Stimulated activated CD8-positive, alpha-beta memory T cell treated with anti-CD3 and anti-CD28 coated beads, Interleukin-15, amount 100 ng/mL, for 48 hours (primary cell): ENCODE data around the gene CD300E.

Experiments used
- DNase-seq, 2 donors: peaks; one replicate each; pipeline ENCODE4 v3.0.0-alpha.2; 2020; ENCODE audit warnings: low read depth in 2 of 2

The CD300E gene

GRCh38 chr17:74566132-74566753 is 57.3 kb downstream of the CD300E start:
- DNase-seq: no peak

GRCh38 chr17:74565126-74565525 is 58.4 kb downstream of the CD300E start:
- DNase-seq: no peak

GRCh38 chr17:74563358-74563757 is 60.2 kb downstream of the CD300E start:
- DNase-seq: no peak

- no peak for DNase-seq
Observed at GRCh38 chr17:74561586-74561985, 62.0 kb downstream of the CD300E start.
